Vagina (tissue), 2 donors: ENCODE measurements around the gene PPY.

Experiments
- CTCF ChIP-seq, 3 experiments: fragments of 450-650 bp in 2 of 3; fragments of 200-600 bp in 1 of 3; sonication (generic) in 1 of 3; IDR thresholded peaks; one replicate each; pipeline ENCODE4 v1.5.1; 2017 to 2019; ENCODE audit warnings: antibody characterized with exemption in 3 of 3, mild to moderate bottlenecking in 2 of 3, moderate library complexity in 2 of 3
- POLR2A ChIP-seq, 2 donors: fragments of 450-650 bp; IDR thresholded peaks; one replicate each; pipeline ENCODE4 v1.6.1; 2017; ENCODE audit warnings: antibody characterized with exemption in 2 of 2, mild to moderate bottlenecking in 2 of 2, moderate library complexity in 2 of 2

DNA sequence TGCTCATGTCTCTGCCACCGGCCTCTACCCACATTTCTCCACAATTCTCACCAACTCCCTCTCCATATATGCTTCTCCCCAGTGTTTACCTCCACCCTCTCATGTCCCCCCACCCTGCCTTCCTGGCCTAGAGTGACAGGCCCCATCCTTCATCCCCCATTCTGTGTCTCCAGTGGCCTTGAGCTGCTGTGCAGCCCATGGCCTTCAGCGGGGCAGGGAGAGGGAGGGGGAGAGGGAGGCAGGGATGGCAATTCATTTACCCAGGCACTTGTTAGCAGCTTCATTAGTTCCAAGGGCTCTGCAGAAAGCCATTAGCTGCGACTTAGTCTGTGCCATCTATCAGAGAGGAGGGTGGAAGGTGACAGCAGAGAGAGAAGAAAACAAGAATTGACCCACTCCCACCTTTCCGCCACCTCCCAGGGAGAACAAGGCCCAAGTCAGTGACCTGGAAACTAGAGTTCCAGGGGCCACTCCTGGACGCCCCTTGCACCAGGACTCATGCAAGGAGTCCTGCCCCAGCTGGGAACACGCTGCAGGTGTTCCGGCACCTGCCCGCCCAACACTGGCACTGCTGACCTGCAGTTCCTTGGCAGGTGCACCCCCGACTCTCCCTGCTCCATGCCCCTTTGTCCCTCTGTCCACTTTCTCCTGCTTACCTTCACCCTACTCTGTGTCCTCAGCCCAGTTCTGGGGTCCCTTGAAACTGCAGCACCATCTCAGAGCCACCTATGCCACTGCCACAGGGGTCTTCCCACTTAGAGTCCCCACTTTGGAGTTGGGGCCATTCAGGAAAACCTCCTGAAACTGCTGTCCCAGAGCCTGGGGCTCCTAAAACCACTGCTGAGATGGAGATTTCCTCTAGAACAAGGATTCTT is 34.9 kb upstream of the PPY start:
- TF ChIP-seq POLR2A (IDR thresholded peaks at IDR 0.05): no peak
- TF ChIP-seq CTCF (IDR thresholded peaks at IDR 0.05): no peak
